Suprapubic skin (tissue), 4 donors: ENCODE data around the gene REM2. TPM values are rescaled to one million over a fixed set of nuclear protein-coding genes. Genes with fewer than 3 reads are reported as not detected.
"Not testable (repeated sequence)": the region's sequence is repeated elsewhere in the genome, so short reads cannot be mapped to it uniquely, and the experiment has no call there.

ENCODE experiments used
- DNase-seq, 2 donors: peaks; one replicate each; pipeline ENCODE4 v3.0.0-alpha.2; 2019; ENCODE audit warnings: low spot score in 2 of 2
- H3K27ac ChIP-seq: fragments of 200-600 bp; sonication (generic); one replicate; pipeline ENCODE4 v1.5.1; 2019
- H3K27me3 ChIP-seq: fragments of 200-600 bp; sonication (generic); one replicate; pipeline ENCODE4 v1.5.1; 2019
- H3K36me3 ChIP-seq: fragments of 200-600 bp; sonication (generic); one replicate; pipeline ENCODE4 v1.5.1; 2019
- H3K4me1 ChIP-seq: fragments of 200-600 bp; sonication (generic); one replicate; pipeline ENCODE4 v1.5.1; 2019
- H3K4me3 ChIP-seq: fragments of 200-600 bp; sonication (generic); one replicate; pipeline ENCODE4 v1.5.1; 2019; ENCODE audit warnings: mild to moderate bottlenecking
- H3K9me3 ChIP-seq: fragments of 200-600 bp; sonication (generic); one replicate; pipeline ENCODE4 v1.5.1; 2019
- EP300 ChIP-seq: sonication (generic); formaldehyde crosslinking; IDR thresholded peaks from one replicate; pipeline ENCODE4 v1.6.1; 2017; ENCODE audit warnings: antibody characterized with exemption
- POLR2A ChIP-seq, 2 donors: fragments of 450-650 bp; IDR thresholded peaks; one replicate each; pipeline ENCODE4 v1.6.1; 2017; ENCODE audit warnings: antibody characterized with exemption in 2 of 2, mild to moderate bottlenecking in 2 of 2, moderate library complexity in 2 of 2
- POLR2AphosphoS5 ChIP-seq, 3 donors: sonication (generic); formaldehyde crosslinking; IDR thresholded peaks; one replicate each; pipeline ENCODE4 v1.6.1; 2017; ENCODE audit warnings: antibody characterized with exemption in 3 of 3
- WGBS: methylation state at CpG from one replicate; pipeline ENCODE4 v1.1.5; 2018; 5-methylcytosine and 5-hydroxymethylcytosine counted together
- total RNA-seq, 4 donors: library from RNA; depleted of rRNA; stranded (reverse); fragments of >200 nt; gene quantifications; one replicate each; pipeline ENCODE4 v1.1.0, GENCODE V29; 2016
- TF ChIP-seq, protein P1 (sequence below), 2 donors: fragments of 200-600 bp in 1 of 2; fragments of 450-650 bp in 1 of 2; sonication (generic) in 1 of 2; IDR thresholded peaks; one replicate each; pipeline ENCODE4 v1.5.1; 2016 to 2019; ENCODE audit warnings: antibody characterized with exemption in 2 of 2, mild to moderate bottlenecking in 1 of 2, moderate library complexity in 1 of 2

Gene REM2
- total RNA-seq, 4 donors from 2014 or later: 0.89 to 5.4 (median 1.2) TPM

- H3K27me3 ChIP-seq: no peaks in the 10 kb centered on the region
- 71% methylated on average over 11 of the region's 11 CpGs for WGBS
- H3K9me3 ChIP-seq: no peaks in the 10 kb centered on the region
- H3K27ac ChIP-seq: peak overlapping the region; percentile 87
- peak in 1 of 2 donors; percentile 62 for DNase-seq
- peaks cover 52% of the 10 kb centered on the region for H3K36me3 ChIP-seq
- peaks cover 89% of the 10 kb centered on the region for H3K4me1 ChIP-seq
- TF ChIP-seq POLR2AphosphoS5 (IDR thresholded peaks at IDR 0.05): no peak
- TF ChIP-seq, protein P1, sequence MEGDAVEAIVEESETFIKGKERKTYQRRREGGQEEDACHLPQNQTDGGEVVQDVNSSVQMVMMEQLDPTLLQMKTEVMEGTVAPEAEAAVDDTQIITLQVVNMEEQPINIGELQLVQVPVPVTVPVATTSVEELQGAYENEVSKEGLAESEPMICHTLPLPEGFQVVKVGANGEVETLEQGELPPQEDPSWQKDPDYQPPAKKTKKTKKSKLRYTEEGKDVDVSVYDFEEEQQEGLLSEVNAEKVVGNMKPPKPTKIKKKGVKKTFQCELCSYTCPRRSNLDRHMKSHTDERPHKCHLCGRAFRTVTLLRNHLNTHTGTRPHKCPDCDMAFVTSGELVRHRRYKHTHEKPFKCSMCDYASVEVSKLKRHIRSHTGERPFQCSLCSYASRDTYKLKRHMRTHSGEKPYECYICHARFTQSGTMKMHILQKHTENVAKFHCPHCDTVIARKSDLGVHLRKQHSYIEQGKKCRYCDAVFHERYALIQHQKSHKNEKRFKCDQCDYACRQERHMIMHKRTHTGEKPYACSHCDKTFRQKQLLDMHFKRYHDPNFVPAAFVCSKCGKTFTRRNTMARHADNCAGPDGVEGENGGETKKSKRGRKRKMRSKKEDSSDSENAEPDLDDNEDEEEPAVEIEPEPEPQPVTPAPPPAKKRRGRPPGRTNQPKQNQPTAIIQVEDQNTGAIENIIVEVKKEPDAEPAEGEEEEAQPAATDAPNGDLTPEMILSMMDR (IDR thresholded peaks at IDR 0.05): no peak
- TF ChIP-seq POLR2A (IDR thresholded peaks at IDR 0.05): no peak
- no peak for TF ChIP-seq EP300
- H3K4me3 ChIP-seq: peak overlapping the region; percentile 6
Observed at GRCh38 chr14:22846811-22847307, 36.2 kb upstream of the REM2 start.

GRCh38 chr14:22847661-22848341 is 35.2 kb upstream of the REM2 start:
- no peaks in the 10 kb centered on the region for H3K27me3 ChIP-seq
- H3K9me3 ChIP-seq: no peaks in the 10 kb centered on the region
- peaks cover 43% of the 10 kb centered on the region for H3K36me3 ChIP-seq
- peak overlapping the region; percentile 13 for H3K4me3 ChIP-seq
- peak in 1 of 2 donors; percentile 66 for DNase-seq
- 28% methylated on average over 12 of the region's 14 CpGs for WGBS
- TF ChIP-seq POLR2AphosphoS5 (IDR thresholded peaks at IDR 0.05) (no peak), EP300 (no peak), POLR2A (IDR thresholded peaks at IDR 0.05) (no peak)
- TF ChIP-seq, protein P1 (IDR thresholded peaks at IDR 0.05): no peak
- peaks cover 86% of the 10 kb centered on the region for H3K4me1 ChIP-seq
- peak overlapping the region; percentile 87 for H3K27ac ChIP-seq

- Histone ChIP-seq H3K27me3 (no peaks in the 10 kb centered on the region), H3K9me3 (no peaks in the 10 kb centered on the region), H3K36me3 (peaks cover 36% of the 10 kb centered on the region), H3K4me1 (peaks cover 88% of the 10 kb centered on the region), H3K27ac (peak overlapping the region; percentile 87), H3K4me3 (peak overlapping the region; percentile 26)
- TF ChIP-seq POLR2AphosphoS5 (IDR thresholded peaks at IDR 0.05) (peak in 1 of 3 donors; percentile 83), EP300 (no peak)
- TF ChIP-seq, protein P1 (IDR thresholded peaks at IDR 0.05): no peak
- WGBS: 13% methylated on average over 12 of the region's 12 CpGs
- peak; percentile 92 to 93 for DNase-seq
Observed at GRCh38 chr14:22848351-22849164, 34.5 kb upstream of the REM2 start.

GRCh38 chr14:22849212-22849819 is 33.7 kb upstream of the REM2 start:
- H3K36me3 ChIP-seq: peaks cover 28% of the 10 kb centered on the region
- peak overlapping the region; percentile 87 for H3K27ac ChIP-seq
- H3K27me3 ChIP-seq: no peaks in the 10 kb centered on the region
- no peaks in the 10 kb centered on the region for H3K9me3 ChIP-seq
- 34% methylated on average over 17 of the region's 19 CpGs for WGBS
- DNase-seq: peak; percentile 89
- peaks cover 86% of the 10 kb centered on the region for H3K4me1 ChIP-seq
- TF ChIP-seq POLR2AphosphoS5 (IDR thresholded peaks at IDR 0.05) (peak in 1 of 3 donors; percentile 26), POLR2A (IDR thresholded peaks at IDR 0.05) (no peak)
- peak overlapping the region; percentile 26 for H3K4me3 ChIP-seq

- peak overlapping the region; percentile 87 for H3K27ac ChIP-seq
- H3K36me3 ChIP-seq: peaks cover 10% of the 10 kb centered on the region
- H3K9me3 ChIP-seq: no peaks in the 10 kb centered on the region
- TF ChIP-seq, protein P1 (IDR thresholded peaks at IDR 0.05): no peak
- peak in 2 of 3 donors; percentile 67 to 79 for TF ChIP-seq POLR2AphosphoS5 (IDR thresholded peaks at IDR 0.05)
- H3K4me1 ChIP-seq: peaks cover 71% of the 10 kb centered on the region
- H3K4me3 ChIP-seq: peak overlapping the region; percentile 3
- WGBS: 62% methylated on average over 6 of the region's 9 CpGs
- no peaks in the 10 kb centered on the region for H3K27me3 ChIP-seq
- DNase-seq: peak; percentile 93
Observed at GRCh38 chr14:22850944-22851764, 31.9 kb upstream of the REM2 start.

- H3K27ac ChIP-seq, H3K27me3 ChIP-seq, H3K9me3 ChIP-seq, H3K4me3 ChIP-seq, H3K36me3 ChIP-seq: not testable (repeated sequence)
- WGBS: 73% methylated on average over 12 of the region's 12 CpGs
- peaks cover 60% of the 10 kb centered on the region for H3K4me1 ChIP-seq
- DNase-seq: peak in 1 of 2 donors; percentile 19
Observed at GRCh38 chr14:22852178-22852577, 30.8 kb upstream of the REM2 start.
